Immature natural killer cell (primary cell): ENCODE measurements around the gene CYTH4. TPM values are rescaled to one million over a fixed set of nuclear protein-coding genes. Genes with fewer than 3 reads are reported as not detected.

Experiments used
- DNase-seq, 3 donors: peaks; one replicate each; pipeline ENCODE4 v3.0.0; 2022; ENCODE audit warnings: mixed read lengths in 1 of 3
- H3K27ac Mint-ChIP-seq, 6 donors: one replicate each; pipeline ENCODE4 v1.8.0; 2020; ENCODE audit warnings: mixed read lengths in 6 of 6, mild to moderate bottlenecking in 5 of 6, inconsistent platforms in 4 of 6, moderate library complexity in 3 of 6
- H3K27me3 Mint-ChIP-seq, 3 donors: one replicate each; pipeline ENCODE4 v1.8.0; 2020 to 2021; ENCODE audit warnings: low read depth in 3 of 3, mild to moderate bottlenecking in 3 of 3, mixed read lengths in 3 of 3, moderate library complexity in 3 of 3, inconsistent platforms in 1 of 3
- H3K36me3 Mint-ChIP-seq, 3 donors: one replicate each; pipeline ENCODE4 v1.8.0; 2020; ENCODE audit warnings: mixed read lengths in 3 of 3, inconsistent platforms in 2 of 3, mild to moderate bottlenecking in 2 of 3
- H3K4me1 Mint-ChIP-seq, 2 donors: one replicate each; pipeline ENCODE4 v1.8.0; 2020; ENCODE audit warnings: inconsistent platforms in 2 of 2, mild to moderate bottlenecking in 2 of 2, mixed read lengths in 2 of 2, moderate library complexity in 1 of 2
- H3K4me3 Mint-ChIP-seq, 5 donors: one replicate each; pipeline ENCODE4 v1.8.0; 2020; ENCODE audit warnings: mild to moderate bottlenecking in 5 of 5, mixed read lengths in 5 of 5, inconsistent platforms in 3 of 5, moderate library complexity in 3 of 5
- H3K9me3 Mint-ChIP-seq, 6 donors: one replicate each; pipeline ENCODE4 v1.8.0; 2020; ENCODE audit warnings: mild to moderate bottlenecking in 6 of 6, mixed read lengths in 6 of 6, inconsistent platforms in 4 of 6, moderate library complexity in 3 of 6
- polyA plus RNA-seq, 3 donors: library from polyadenylated mRNA; unstranded; fragments of 300-500 nt; fragmentation: Illumina TruSeq; gene quantifications; one replicate each; pipeline ENCODE4 v1.2.3, GENCODE V29; 2021

Gene CYTH4
- polyA plus RNA-seq, 3 donors from 2014 or later: 42.5 to 95.4 (median 54.1) TPM

- H3K27me3 Mint-ChIP-seq: peaks cover 10 to 16% (median 15%) of the 10 kb centered on the region in 3 donors
- no peak for DNase-seq
- H3K4me1 Mint-ChIP-seq: peaks cover 86 to 88% of the 10 kb centered on the region in 2 donors
- peaks cover 4 to 5% (median 5%) of the 10 kb centered on the region in 3 donors for H3K36me3 Mint-ChIP-seq
- H3K27ac Mint-ChIP-seq: peak overlapping the region; percentile 93 to 100 (median 99)
- H3K4me3 Mint-ChIP-seq: peak overlapping the region in 4 of 5 donors; percentile 34 to 99 (median 98)
- H3K9me3 Mint-ChIP-seq: no peaks in the 10 kb centered on the region
Observed at GRCh38 chr22:37281195-37281594, 1.1 kb upstream of the CYTH4 start.

GRCh38 chr22:37281646-37282384, 493 bp upstream of the CYTH4 start:
- H3K4me3 Mint-ChIP-seq: peak overlapping the region; percentile 96 to 99 (median 98)
- peaks cover 91 to 92% of the 10 kb centered on the region in 2 donors for H3K4me1 Mint-ChIP-seq
- peaks cover 10 to 16% (median 15%) of the 10 kb centered on the region in 3 donors for H3K27me3 Mint-ChIP-seq
- DNase-seq: no peak
- peak overlapping the region; percentile 93 to 100 (median 99) for H3K27ac Mint-ChIP-seq
- peaks cover 4 to 11% (median 5%) of the 10 kb centered on the region in 3 donors for H3K36me3 Mint-ChIP-seq
- no peaks in the 10 kb centered on the region for H3K9me3 Mint-ChIP-seq

GRCh38 chr22:37283393-37283937, 1.2 kb downstream of the CYTH4 start:
- H3K27ac Mint-ChIP-seq: peak overlapping the region; percentile 93 to 100 (median 99)
- H3K4me1 Mint-ChIP-seq: peaks cover 95% of the 10 kb centered on the region in 2 donors
- peaks cover 4 to 20% (median 5%) of the 10 kb centered on the region in 3 donors for H3K36me3 Mint-ChIP-seq
- H3K27me3 Mint-ChIP-seq: peaks cover 7 to 16% (median 14%) of the 10 kb centered on the region in 3 donors
- no peaks in the 10 kb centered on the region for H3K9me3 Mint-ChIP-seq
- DNase-seq: peak in 1 of 3 donors; percentile 58
- peak overlapping the region; percentile 96 to 99 (median 98) for H3K4me3 Mint-ChIP-seq

- H3K36me3 Mint-ChIP-seq: peaks cover 4 to 25% (median 7%) of the 10 kb centered on the region in 3 donors
- DNase-seq: no peak
- no peaks in the 10 kb centered on the region for H3K9me3 Mint-ChIP-seq
- peaks cover 95% of the 10 kb centered on the region in 2 donors for H3K4me1 Mint-ChIP-seq
- H3K27ac Mint-ChIP-seq: peak overlapping the region; percentile 93 to 100 (median 98)
- peaks cover 7 to 14% (median 11%) of the 10 kb centered on the region in 3 donors for H3K27me3 Mint-ChIP-seq
- H3K4me3 Mint-ChIP-seq: peak overlapping the region; percentile 96 to 99 (median 98)
Observed at GRCh38 chr22:37284126-37284804, 2.0 kb downstream of the CYTH4 start.

- Mint-ChIP-seq H3K27ac (peak overlapping the region; percentile 93 to 100 (median 98)), H3K9me3 (no peaks in the 10 kb centered on the region), H3K4me3 (peak overlapping the region; percentile 96 to 99 (median 98)), H3K4me1 (peaks cover 95% of the 10 kb centered on the region in 2 donors), H3K36me3 (peaks cover 4 to 30% (median 11%) of the 10 kb centered on the region in 3 donors), H3K27me3 (peaks cover 5 to 11% (median 11%) of the 10 kb centered on the region in 3 donors)
- DNase-seq: peak; percentile 75 to 81 (median 76)
Observed at GRCh38 chr22:37284805-37285355, 2.6 kb downstream of the CYTH4 start.

GRCh38 chr22:37285937-37286336, 3.6 kb downstream of the CYTH4 start:
- DNase-seq: no peak
- H3K9me3 Mint-ChIP-seq: no peaks in the 10 kb centered on the region
- H3K27me3 Mint-ChIP-seq: peaks cover 5 to 11% (median 11%) of the 10 kb centered on the region in 3 donors
- H3K4me1 Mint-ChIP-seq: peaks cover 95% of the 10 kb centered on the region in 2 donors
- peak overlapping the region; percentile 88 to 100 (median 96) for H3K27ac Mint-ChIP-seq
- H3K4me3 Mint-ChIP-seq: peak overlapping the region; percentile 96 to 99 (median 98)
- peaks cover 4 to 35% (median 12%) of the 10 kb centered on the region in 3 donors for H3K36me3 Mint-ChIP-seq

- peak overlapping the region; percentile 23 to 98 (median 75) for H3K27ac Mint-ChIP-seq
- no peak for DNase-seq
- peaks cover 5 to 11% (median 11%) of the 10 kb centered on the region in 3 donors for H3K27me3 Mint-ChIP-seq
- peaks cover 8 to 44% (median 21%) of the 10 kb centered on the region in 3 donors for H3K36me3 Mint-ChIP-seq
- no peaks in the 10 kb centered on the region for H3K9me3 Mint-ChIP-seq
- peak overlapping the region in 2 of 5 donors; percentile 35 to 69 for H3K4me3 Mint-ChIP-seq
- H3K4me1 Mint-ChIP-seq: peaks cover 91 to 95% of the 10 kb centered on the region in 2 donors
Observed at GRCh38 chr22:37287550-37287951, 5.2 kb downstream of the CYTH4 start.

GRCh38 chr22:37288521-37288920, 6.2 kb downstream of the CYTH4 start:
- H3K4me3 Mint-ChIP-seq: peak overlapping the region in 3 of 5 donors; percentile 22 to 63 (median 53)
- H3K4me1 Mint-ChIP-seq: peaks cover 91 to 95% of the 10 kb centered on the region in 2 donors
- peak overlapping the region in 4 of 6 donors; percentile 44 to 85 (median 84) for H3K27ac Mint-ChIP-seq

GRCh38 chr22:37289156-37289735, 6.9 kb downstream of the CYTH4 start:
- Mint-ChIP-seq H3K9me3 (no peaks in the 10 kb centered on the region), H3K27ac (peak overlapping the region; percentile 44 to 87 (median 82)), H3K4me1 (peaks cover 88 to 92% of the 10 kb centered on the region in 2 donors), H3K27me3 (peaks cover 3 to 7% (median 3%) of the 10 kb centered on the region in 3 donors), H3K36me3 (peaks cover 5 to 46% (median 18%) of the 10 kb centered on the region in 3 donors), H3K4me3 (peak overlapping the region in 4 of 5 donors; percentile 24 to 63 (median 58))
- no peak for DNase-seq

More at GRCh38 chr22:37288521-37288920, 6.2 kb downstream of the CYTH4 start:
- Mint-ChIP-seq H3K36me3 (peaks cover 5 to 46% (median 18%) of the 10 kb centered on the region in 3 donors), H3K9me3 (no peaks in the 10 kb centered on the region), H3K27me3 (peaks cover 3 to 9% (median 7%) of the 10 kb centered on the region in 3 donors)
- no peak for DNase-seq

GRCh38 chr22:37290737-37291136, 8.4 kb downstream of the CYTH4 start:
- peaks cover 5 to 51% (median 18%) of the 10 kb centered on the region in 3 donors for H3K36me3 Mint-ChIP-seq

GRCh38 chr22:37291559-37292298, 9.4 kb downstream of the CYTH4 start:
- Mint-ChIP-seq H3K27ac (peak overlapping the region in 4 of 6 donors; percentile 16 to 86 (median 51)), H3K36me3 (peaks cover 5 to 46% (median 18%) of the 10 kb centered on the region in 3 donors), H3K27me3 (peaks cover 0 to 3% (median 2%) of the 10 kb centered on the region in 3 donors), H3K4me1 (peaks cover 70% of the 10 kb centered on the region in 2 donors), H3K4me3 (no peak overlapping the region), H3K9me3 (no peaks in the 10 kb centered on the region)
- DNase-seq: no peak

More at GRCh38 chr22:37290737-37291136, 8.4 kb downstream of the CYTH4 start:
- H3K4me3 Mint-ChIP-seq: no peak overlapping the region
- peaks cover 77 to 78% of the 10 kb centered on the region in 2 donors for H3K4me1 Mint-ChIP-seq
- DNase-seq: no peak
- H3K27ac Mint-ChIP-seq: peak overlapping the region in 3 of 6 donors; percentile 16 to 86 (median 30)
- peaks cover 0 to 3% (median 2%) of the 10 kb centered on the region in 3 donors for H3K27me3 Mint-ChIP-seq
- no peaks in the 10 kb centered on the region for H3K9me3 Mint-ChIP-seq

GRCh38 chr22:37292641-37293040, 10.3 kb downstream of the CYTH4 start:
- Mint-ChIP-seq H3K36me3 (peaks cover 5 to 47% (median 18%) of the 10 kb centered on the region in 3 donors), H3K4me1 (peaks cover 67 to 70% of the 10 kb centered on the region in 2 donors), H3K27ac (peak overlapping the region in 2 of 6 donors; percentile 76 to 86)

More at GRCh38 chr22:37292641-37293040, 10.3 kb downstream of the CYTH4 start:
- H3K9me3 Mint-ChIP-seq: no peaks in the 10 kb centered on the region
- DNase-seq: no peak
- peaks cover 0 to 3% (median 2%) of the 10 kb centered on the region in 3 donors for H3K27me3 Mint-ChIP-seq
- no peak overlapping the region for H3K4me3 Mint-ChIP-seq
